A549 (cell line): Measurements from ENCODE around the gene MEIKIN. TPM values are rescaled to one million over a fixed set of nuclear protein-coding genes. Genes with fewer than 3 reads are reported as not detected.
"Not testable (repeated sequence)": the region's sequence is repeated elsewhere in the genome, so short reads cannot be mapped to it uniquely, and the experiment has no call there.

Experiments used
- ATAC-seq, 2 experiments: fragments of 200-7000 bp in 1 of 2; fragments of >200 bp in 1 of 2; cut with Nextera tagmentation in 1 of 2; cut with Tn5 transposase in 1 of 2; 3 replicates each; pipeline versions ENCODE4 v1.8.0 to v1.9.1; 2018 to 2020; ENCODE audit warnings: mild to moderate bottlenecking in 1 of 2, moderate library complexity in 1 of 2
- CTCF ChIA-PET: fragments of 300-600 bp; sonication (Branson Sonifier 250); formaldehyde crosslinking; extraction: SDS; loops from one replicate; lab custom pipeline; 2021; ENCODE audit warnings: antibody characterized with exemption, inconsistent platforms; lab: Yijun Ruan, JAX
- POLR2A ChIA-PET: fragments of 350-600 bp; formaldehyde crosslinking; extraction: SDS; loops from one replicate; lab custom pipeline; 2021; ENCODE audit warnings: antibody characterized with exemption, inconsistent platforms; lab: Yijun Ruan, JAX
- DNase-seq, 2 experiments: peaks; one replicate each; pipeline versions ENCODE4 v3.0.0 to v3.0.0-alpha.2; 2011 to 2016; ENCODE audit warnings: low read depth in 1 of 2, low spot score in 1 of 2
- FAIRE-seq: peaks from 2 replicates; lab custom pipeline; 2011; peaks lifted over from hg19 to GRCh38; lab: Jason Lieb, UNC
- H3K27ac ChIP-seq, 2 experiments: fragments of >200 bp; sonication (Bioruptor Twin); formaldehyde crosslinking; 3 replicates each; pipeline ENCODE4 v1.5.1; 2016 to 2017
- H3K4me1 ChIP-seq: fragments of >200 bp; sonication (Bioruptor Twin); formaldehyde crosslinking; 3 replicates; pipeline ENCODE4 v1.6.1; 2016
- H3K4me2 ChIP-seq: fragments of >200 bp; sonication (Bioruptor Twin); formaldehyde crosslinking; 3 replicates; pipeline ENCODE4 v1.6.1; 2016
- H3K4me3 ChIP-seq: fragments of >200 bp; sonication (Bioruptor Twin); formaldehyde crosslinking; 3 replicates; pipeline ENCODE4 v1.5.1; 2016
- H3K9me3 ChIP-seq: fragments of >200 bp; sonication (Bioruptor Twin); formaldehyde crosslinking; 3 replicates; pipeline ENCODE4 v1.6.1; 2016
- CBX2 ChIP-seq: fragments of 200-600 bp; sonication (generic); IDR thresholded peaks from 2 replicates; pipeline ENCODE4 v1.6.1; 2016; ENCODE audit warnings: low read depth, mild to moderate bottlenecking, borderline replicate concordance
- CBX8 ChIP-seq: fragments of 200-600 bp; sonication (generic); IDR thresholded peaks from 2 replicates; pipeline ENCODE4 v1.6.1; 2016
- CHD2 ChIP-seq: fragments of 150-350 bp; IDR thresholded peaks from 2 replicates; pipeline ENCODE4 v1.6.1; 2014; ENCODE audit warnings: low read length; ENCODE audit not compliant: partially characterized antibody
- EHMT2 ChIP-seq: fragments of 200-600 bp; sonication (generic); IDR thresholded peaks from 2 replicates; pipeline ENCODE4 v1.6.1; 2016; ENCODE audit warnings: antibody characterized with exemption, low read depth, mild to moderate bottlenecking, moderate library complexity
- ESRRA ChIP-seq: fragments of 150-350 bp; IDR thresholded peaks from 2 replicates; pipeline ENCODE4 v1.6.1; 2014; ENCODE audit warnings: mild to moderate bottlenecking, low read length, borderline replicate concordance
- FOSL2 ChIP-seq, 2 experiments: fragments of 450-650 bp in 1 of 2; fragments of >200 bp in 1 of 2; sonication (Bioruptor Twin) in 1 of 2; formaldehyde crosslinking; IDR thresholded peaks; 2 replicates each; pipeline versions ENCODE4 v1.5.0 to v1.6.1; 2016 to 2020; ENCODE audit warnings: mild to moderate bottlenecking in 1 of 2, moderate library complexity in 1 of 2
- GATA3 ChIP-seq: IDR thresholded peaks from 2 replicates; pipeline ENCODE4 v1.6.1; 2012; ENCODE audit warnings: borderline replicate concordance
- HEYL ChIP-seq: fragments of 250-450 bp; sonication (Bioruptor Pico); IDR thresholded peaks from 2 replicates; pipeline ENCODE4 v1.8.0; 2021; ENCODE audit warnings: mild to moderate bottlenecking, moderate library complexity
- HOXB5 ChIP-seq: fragments of 250-450 bp; sonication (Bioruptor Pico); IDR thresholded peaks from 2 replicates; pipeline ENCODE4 v1.5.0; 2020; ENCODE audit warnings: mild to moderate bottlenecking, moderate library complexity
- KDM1A ChIP-seq: fragments of 200-600 bp; sonication (generic); IDR thresholded peaks from 2 replicates; pipeline ENCODE4 v1.6.1; 2016; ENCODE audit warnings: low read depth, mild to moderate bottlenecking
- KDM5A ChIP-seq: fragments of 200-600 bp; sonication (generic); IDR thresholded peaks from 2 replicates; pipeline ENCODE4 v1.6.1; 2016; ENCODE audit warnings: antibody characterized with exemption, mild to moderate bottlenecking
- MAFK ChIP-seq: fragments of 450-650 bp; IDR thresholded peaks from 2 replicates; pipeline ENCODE4 v1.6.1; 2014; ENCODE audit not compliant: partially characterized antibody
- NFE2L2 ChIP-seq: fragments of 150-350 bp; conservative IDR thresholded peaks from 2 replicates; pipeline ENCODE4 v1.6.1; 2014; ENCODE audit warnings: low read length
- RNF2 ChIP-seq: fragments of 200-600 bp; sonication (generic); IDR thresholded peaks from 2 replicates; pipeline ENCODE4 v1.6.1; 2016; ENCODE audit warnings: low read depth, mild to moderate bottlenecking, antibody characterized with exemption, moderate library complexity, borderline replicate concordance
- SMC3 ChIP-seq: fragments of >200 bp; sonication (Bioruptor Twin); formaldehyde crosslinking; IDR thresholded peaks from 3 replicates; pipeline ENCODE4 v1.6.1; 2018; ENCODE audit warnings: inconsistent platforms
- ZNF302 ChIP-seq: fragments of 250-450 bp; sonication (Bioruptor Pico); IDR thresholded peaks from 2 replicates; pipeline ENCODE4 v1.9.0; 2021; ENCODE audit warnings: inconsistent platforms, mild to moderate bottlenecking, moderate library complexity
- ZSCAN20 ChIP-seq: fragments of 250-450 bp; sonication (Bioruptor Pico); IDR thresholded peaks from 2 replicates; pipeline ENCODE4 v1.8.0; 2022; ENCODE audit warnings: mild to moderate bottlenecking, moderate library complexity
- WGBS: methylation state at CpG from one replicate; pipeline ENCODE4 v1.1.6; 2017; ENCODE audit errors: missing lambda C conversion rate; 5-methylcytosine and 5-hydroxymethylcytosine counted together
- polyA plus RNA-seq, 4 experiments: library from polyadenylated mRNA; depleted of rRNA in 3 of 4; stranded (reverse); fragments of >200 nt; fragmentation: RNase III in 1 of 4; extraction: RNeasy Plus Mini Kit Qiagen cat#74134 plus additional on column Dnase treatment in 1 of 4; gene quantifications; 2 replicates in 3 of 4; 3 replicates in 1 of 4; pipeline ENCODE4 v1.2.3, GENCODE V29; 2011 to 2017
- TF ChIP-seq, protein P1 (sequence below): fragments of 250-450 bp; sonication (Bioruptor Pico); IDR thresholded peaks from 2 replicates; pipeline ENCODE4 v1.5.0; 2020; ENCODE audit warnings: low read depth, mild to moderate bottlenecking, moderate library complexity
- TF ChIP-seq, protein P2 (sequence below): IDR thresholded peaks from 2 replicates; pipeline ENCODE4 v1.6.1; 2012; ENCODE audit warnings: low read depth, borderline replicate concordance
- TF ChIP-seq, protein P3 (sequence below): fragments of 200-600 bp; sonication (generic); IDR thresholded peaks from 2 replicates; pipeline ENCODE4 v1.6.1; 2016; ENCODE audit warnings: antibody characterized with exemption, mild to moderate bottlenecking, moderate library complexity

Gene MEIKIN
- polyA plus RNA-seq, 2 of the 4 experiments (the other 2 are of a cell fraction) = not detected

DNA sequence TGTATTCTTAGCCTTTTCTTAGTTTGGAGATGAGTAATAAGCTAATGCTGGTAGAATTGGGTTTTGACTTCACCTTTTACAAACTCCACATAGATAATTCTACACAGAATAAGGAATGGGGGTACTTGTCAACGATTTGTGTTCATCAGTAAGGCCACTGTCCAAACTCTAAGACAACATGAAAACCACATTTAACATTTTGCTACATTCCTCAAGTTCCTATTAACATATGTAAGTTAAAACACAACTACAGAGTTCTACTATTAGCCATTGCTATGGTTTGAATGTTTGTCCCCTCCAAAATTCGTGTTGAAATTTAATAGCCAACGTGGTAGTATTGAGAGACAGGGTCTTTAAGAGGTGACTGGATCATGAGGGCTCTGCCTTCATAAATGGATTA, 31.9 kb downstream of the MEIKIN start:
- Histone ChIP-seq H3K9me3 (no peaks in the 10 kb centered on the region), H3K4me3 (no peak overlapping the region), H3K4me1 (no peaks in the 10 kb centered on the region), H3K4me2 (no peak overlapping the region), H3K27ac (no peak overlapping the region)
- ChIA-PET POLR2A (no interaction called here), CTCF (interaction anchor here (0.7 kb wide), 1 partner anchor 1377 kb away, joined by 3 read pairs; no protein-coding TSS in a partner anchor)
- ATAC-seq (no peak), FAIRE-seq (no peak), DNase-seq (no peak)
- 1% methylated on average over 3 of the region's 3 CpGs for WGBS
- TF ChIP-seq ESRRA (no peak), RNF2 (no peak), ZSCAN20 (CRISPR knock-in tag) (no peak), CBX8 (no peak), GATA3 (no peak), ZNF302 (CRISPR knock-in tag) (no peak), CBX2 (no peak), FOSL2 (IDR thresholded peaks at IDR 0.05) (no peak), FOSL2 (CRISPR knock-in tag; IDR thresholded peaks at IDR 0.05) (no peak), HEYL (CRISPR knock-in tag) (no peak), HOXB5 (no peak), SMC3 (no peak), CHD2 (no peak), EHMT2 (no peak), NFE2L2 (no peak)
- TF ChIP-seq, protein P1, sequence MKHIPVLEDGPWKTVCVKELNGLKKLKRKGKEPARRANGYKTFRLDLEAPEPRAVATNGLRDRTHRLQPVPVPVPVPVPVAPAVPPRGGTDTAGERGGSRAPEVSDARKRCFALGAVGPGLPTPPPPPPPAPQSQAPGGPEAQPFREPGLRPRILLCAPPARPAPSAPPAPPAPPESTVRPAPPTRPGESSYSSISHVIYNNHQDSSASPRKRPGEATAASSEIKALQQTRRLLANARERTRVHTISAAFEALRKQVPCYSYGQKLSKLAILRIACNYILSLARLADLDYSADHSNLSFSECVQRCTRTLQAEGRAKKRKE (CRISPR knock-in tag) = no peak
- TF ChIP-seq, protein P2, sequence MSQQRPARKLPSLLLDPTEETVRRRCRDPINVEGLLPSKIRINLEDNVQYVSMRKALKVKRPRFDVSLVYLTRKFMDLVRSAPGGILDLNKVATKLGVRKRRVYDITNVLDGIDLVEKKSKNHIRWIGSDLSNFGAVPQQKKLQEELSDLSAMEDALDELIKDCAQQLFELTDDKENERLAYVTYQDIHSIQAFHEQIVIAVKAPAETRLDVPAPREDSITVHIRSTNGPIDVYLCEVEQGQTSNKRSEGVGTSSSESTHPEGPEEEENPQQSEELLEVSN = no peak

DNA sequence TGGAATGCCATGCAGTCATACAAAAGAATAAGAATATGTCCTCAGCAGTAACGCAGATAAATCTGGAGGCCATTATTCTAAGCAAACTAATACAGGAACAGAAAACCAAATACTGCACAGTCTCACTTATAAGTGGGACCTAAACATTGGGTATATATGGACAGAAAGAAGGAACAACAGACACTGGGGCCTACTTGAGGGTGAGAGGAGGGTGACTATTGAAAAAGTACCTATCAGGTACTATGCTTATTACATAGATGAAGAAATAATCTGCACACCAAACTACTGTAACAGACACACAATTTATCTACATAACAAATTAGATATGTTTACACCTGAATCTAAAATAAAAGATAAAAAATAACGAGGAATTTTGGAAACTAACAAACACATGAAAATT, 38.8 kb downstream of the MEIKIN start:
- no peaks in the 10 kb centered on the region for H3K4me1 ChIP-seq
- H3K27ac ChIP-seq = no peak overlapping the region
- TF ChIP-seq HEYL (CRISPR knock-in tag) (no peak), MAFK (no peak), ZSCAN20 (CRISPR knock-in tag) (no peak), FOSL2 (IDR thresholded peaks at IDR 0.05) (no peak), FOSL2 (CRISPR knock-in tag; IDR thresholded peaks at IDR 0.05) (no peak), KDM5A (no peak), KDM1A (no peak)
- TF ChIP-seq, protein P3, sequence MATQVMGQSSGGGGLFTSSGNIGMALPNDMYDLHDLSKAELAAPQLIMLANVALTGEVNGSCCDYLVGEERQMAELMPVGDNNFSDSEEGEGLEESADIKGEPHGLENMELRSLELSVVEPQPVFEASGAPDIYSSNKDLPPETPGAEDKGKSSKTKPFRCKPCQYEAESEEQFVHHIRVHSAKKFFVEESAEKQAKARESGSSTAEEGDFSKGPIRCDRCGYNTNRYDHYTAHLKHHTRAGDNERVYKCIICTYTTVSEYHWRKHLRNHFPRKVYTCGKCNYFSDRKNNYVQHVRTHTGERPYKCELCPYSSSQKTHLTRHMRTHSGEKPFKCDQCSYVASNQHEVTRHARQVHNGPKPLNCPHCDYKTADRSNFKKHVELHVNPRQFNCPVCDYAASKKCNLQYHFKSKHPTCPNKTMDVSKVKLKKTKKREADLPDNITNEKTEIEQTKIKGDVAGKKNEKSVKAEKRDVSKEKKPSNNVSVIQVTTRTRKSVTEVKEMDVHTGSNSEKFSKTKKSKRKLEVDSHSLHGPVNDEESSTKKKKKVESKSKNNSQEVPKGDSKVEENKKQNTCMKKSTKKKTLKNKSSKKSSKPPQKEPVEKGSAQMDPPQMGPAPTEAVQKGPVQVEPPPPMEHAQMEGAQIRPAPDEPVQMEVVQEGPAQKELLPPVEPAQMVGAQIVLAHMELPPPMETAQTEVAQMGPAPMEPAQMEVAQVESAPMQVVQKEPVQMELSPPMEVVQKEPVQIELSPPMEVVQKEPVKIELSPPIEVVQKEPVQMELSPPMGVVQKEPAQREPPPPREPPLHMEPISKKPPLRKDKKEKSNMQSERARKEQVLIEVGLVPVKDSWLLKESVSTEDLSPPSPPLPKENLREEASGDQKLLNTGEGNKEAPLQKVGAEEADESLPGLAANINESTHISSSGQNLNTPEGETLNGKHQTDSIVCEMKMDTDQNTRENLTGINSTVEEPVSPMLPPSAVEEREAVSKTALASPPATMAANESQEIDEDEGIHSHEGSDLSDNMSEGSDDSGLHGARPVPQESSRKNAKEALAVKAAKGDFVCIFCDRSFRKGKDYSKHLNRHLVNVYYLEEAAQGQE = no peak
- TF ChIP-seq, all 56 proteins: peak for 0
- ChIA-PET CTCF (no interaction called here), POLR2A (no interaction called here)
- no peak for DNase-seq
- no peak for FAIRE-seq
- 9% methylated on average over 2 of the region's 2 CpGs for WGBS
- ATAC-seq = no peak
- Histone ChIP-seq H3K4me3 (no peak overlapping the region), H3K9me3 (no peaks in the 10 kb centered on the region), H3K4me2 (no peak overlapping the region)

DNA sequence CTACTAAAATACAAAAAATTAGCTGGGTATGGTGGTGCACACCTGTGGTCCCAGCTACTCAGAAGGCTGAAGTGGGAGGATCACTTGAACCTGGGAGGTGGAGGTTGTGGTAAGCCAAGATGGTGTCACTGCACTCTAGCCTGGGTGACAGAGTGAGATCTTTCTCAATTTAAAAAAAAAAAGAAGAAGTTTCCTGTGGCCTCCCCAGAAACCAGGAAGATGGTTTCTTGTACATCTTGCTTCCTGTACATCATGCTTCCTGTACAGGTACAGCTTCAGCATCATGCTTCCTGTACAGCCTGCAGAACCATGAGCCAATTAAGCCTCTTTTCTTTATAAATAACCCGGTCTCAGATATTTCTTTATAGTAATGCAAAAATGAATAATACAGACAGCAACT, 43.2 kb downstream of the MEIKIN start:
- POLR2A ChIA-PET, H3K4me3 ChIP-seq, H3K4me1 ChIP-seq, CTCF ChIA-PET, H3K4me2 ChIP-seq, H3K9me3 ChIP-seq, ATAC-seq, FAIRE-seq, DNase-seq, H3K27ac ChIP-seq: not testable (repeated sequence)
- WGBS = 0% methylated on average over 1 of the region's 1 CpG
